GM23338 (cell line): ENCODE results near the gene CDKAL1.

ENCODE experiments used
- CREB1 ChIP-seq: fragments of 250-450 bp; sonication (Bioruptor Pico); IDR thresholded peaks from 2 replicates; pipeline ENCODE4 v1.5.0; 2020; ENCODE audit warnings: low read depth, mild to moderate bottlenecking, moderate library complexity
- JUNB ChIP-seq: IDR thresholded peaks from one replicate; pipeline ENCODE4 v1.6.1; 2016; ENCODE audit warnings: antibody characterized with exemption; ENCODE audit not compliant: unreplicated experiment
- POLR2AphosphoS5 ChIP-seq: IDR thresholded peaks from 2 replicates; pipeline ENCODE4 v1.6.1; 2016; ENCODE audit warnings: antibody characterized with exemption, low read depth
- TF ChIP-seq, protein P1 (sequence below), 2 experiments: fragments of 200-600 bp in 1 of 2; sonication (generic) in 1 of 2; conservative IDR thresholded peaks; 2 replicates each; pipeline versions ENCODE4 v1.5.1 to v1.6.1; 2016 to 2017; ENCODE audit warnings: antibody characterized with exemption in 2 of 2, low read depth in 2 of 2, mild to moderate bottlenecking in 2 of 2, moderate library complexity in 1 of 2
- TF ChIP-seq, protein P2 (sequence below): IDR thresholded peaks from one replicate; pipeline ENCODE4 v1.6.1; 2018; ENCODE audit warnings: antibody characterized with exemption; ENCODE audit not compliant: unreplicated experiment

DNA sequence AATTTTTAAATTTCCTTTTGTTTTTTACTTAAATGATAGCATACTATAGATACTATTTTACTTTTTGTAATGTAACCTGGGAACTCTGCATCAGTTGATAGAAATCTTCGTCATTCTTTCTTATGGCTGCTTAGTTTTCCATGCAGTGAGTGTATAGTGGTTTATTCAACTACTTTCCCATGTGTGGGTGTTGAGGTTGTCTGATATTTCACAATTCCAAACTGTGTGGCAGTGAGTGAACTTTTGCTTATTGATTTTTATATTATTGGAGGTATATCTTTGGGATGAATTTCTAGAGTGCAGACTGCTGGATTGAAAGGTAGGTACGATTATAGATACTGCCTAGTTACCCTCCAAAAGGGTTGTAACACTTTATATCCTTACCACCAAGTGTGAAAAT is 136.5 kb downstream of the CDKAL1 start:
- TF ChIP-seq, protein P1, sequence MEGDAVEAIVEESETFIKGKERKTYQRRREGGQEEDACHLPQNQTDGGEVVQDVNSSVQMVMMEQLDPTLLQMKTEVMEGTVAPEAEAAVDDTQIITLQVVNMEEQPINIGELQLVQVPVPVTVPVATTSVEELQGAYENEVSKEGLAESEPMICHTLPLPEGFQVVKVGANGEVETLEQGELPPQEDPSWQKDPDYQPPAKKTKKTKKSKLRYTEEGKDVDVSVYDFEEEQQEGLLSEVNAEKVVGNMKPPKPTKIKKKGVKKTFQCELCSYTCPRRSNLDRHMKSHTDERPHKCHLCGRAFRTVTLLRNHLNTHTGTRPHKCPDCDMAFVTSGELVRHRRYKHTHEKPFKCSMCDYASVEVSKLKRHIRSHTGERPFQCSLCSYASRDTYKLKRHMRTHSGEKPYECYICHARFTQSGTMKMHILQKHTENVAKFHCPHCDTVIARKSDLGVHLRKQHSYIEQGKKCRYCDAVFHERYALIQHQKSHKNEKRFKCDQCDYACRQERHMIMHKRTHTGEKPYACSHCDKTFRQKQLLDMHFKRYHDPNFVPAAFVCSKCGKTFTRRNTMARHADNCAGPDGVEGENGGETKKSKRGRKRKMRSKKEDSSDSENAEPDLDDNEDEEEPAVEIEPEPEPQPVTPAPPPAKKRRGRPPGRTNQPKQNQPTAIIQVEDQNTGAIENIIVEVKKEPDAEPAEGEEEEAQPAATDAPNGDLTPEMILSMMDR (conservative IDR thresholded peaks at IDR 0.05; ENCODE audit: low read depth in 2 of 2) = no peak
- TF ChIP-seq POLR2AphosphoS5 (no peak), CREB1 (CRISPR knock-in tag) (no peak), JUNB (no peak)
- TF ChIP-seq, protein P2, sequence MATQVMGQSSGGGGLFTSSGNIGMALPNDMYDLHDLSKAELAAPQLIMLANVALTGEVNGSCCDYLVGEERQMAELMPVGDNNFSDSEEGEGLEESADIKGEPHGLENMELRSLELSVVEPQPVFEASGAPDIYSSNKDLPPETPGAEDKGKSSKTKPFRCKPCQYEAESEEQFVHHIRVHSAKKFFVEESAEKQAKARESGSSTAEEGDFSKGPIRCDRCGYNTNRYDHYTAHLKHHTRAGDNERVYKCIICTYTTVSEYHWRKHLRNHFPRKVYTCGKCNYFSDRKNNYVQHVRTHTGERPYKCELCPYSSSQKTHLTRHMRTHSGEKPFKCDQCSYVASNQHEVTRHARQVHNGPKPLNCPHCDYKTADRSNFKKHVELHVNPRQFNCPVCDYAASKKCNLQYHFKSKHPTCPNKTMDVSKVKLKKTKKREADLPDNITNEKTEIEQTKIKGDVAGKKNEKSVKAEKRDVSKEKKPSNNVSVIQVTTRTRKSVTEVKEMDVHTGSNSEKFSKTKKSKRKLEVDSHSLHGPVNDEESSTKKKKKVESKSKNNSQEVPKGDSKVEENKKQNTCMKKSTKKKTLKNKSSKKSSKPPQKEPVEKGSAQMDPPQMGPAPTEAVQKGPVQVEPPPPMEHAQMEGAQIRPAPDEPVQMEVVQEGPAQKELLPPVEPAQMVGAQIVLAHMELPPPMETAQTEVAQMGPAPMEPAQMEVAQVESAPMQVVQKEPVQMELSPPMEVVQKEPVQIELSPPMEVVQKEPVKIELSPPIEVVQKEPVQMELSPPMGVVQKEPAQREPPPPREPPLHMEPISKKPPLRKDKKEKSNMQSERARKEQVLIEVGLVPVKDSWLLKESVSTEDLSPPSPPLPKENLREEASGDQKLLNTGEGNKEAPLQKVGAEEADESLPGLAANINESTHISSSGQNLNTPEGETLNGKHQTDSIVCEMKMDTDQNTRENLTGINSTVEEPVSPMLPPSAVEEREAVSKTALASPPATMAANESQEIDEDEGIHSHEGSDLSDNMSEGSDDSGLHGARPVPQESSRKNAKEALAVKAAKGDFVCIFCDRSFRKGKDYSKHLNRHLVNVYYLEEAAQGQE = no peak
